HepG2 (cell line): Measurements from ENCODE around the gene AK8. TPM values are rescaled to one million over a fixed set of nuclear protein-coding genes. Genes with fewer than 3 reads are reported as not detected.

Source experiments
- ATAC-seq: fragments of 200-7000 bp; cut with Tn5 transposase; 3 replicates; pipeline ENCODE4 v1.9.1; 2020; ENCODE audit warnings: mild to moderate bottlenecking, moderate library complexity
- BruUV-seq: library from RNA; stranded (reverse); fragments of 400-500 nt; replicated peaks from 2 replicates; lab custom pipeline; 2021; lab: Mats Ljungman, UMichigan
- CTCF ChIA-PET: fragments of 300-600 bp; formaldehyde crosslinking; extraction: SDS; loops from one replicate; lab custom pipeline; 2021; ENCODE audit warnings: low total read pairs, inconsistent platforms, low intra/inter-chr PET ratio; lab: Yijun Ruan, JAX
- POLR2A ChIA-PET: fragments of 350-600 bp; sonication (Branson Sonifier 250); formaldehyde crosslinking; loops from one replicate; lab custom pipeline; 2020; ENCODE audit warnings: antibody characterized with exemption, inconsistent platforms; lab: Yijun Ruan, JAX
- DNase-seq: peaks from one replicate; pipeline ENCODE4 v3.0.0-alpha.2; 2015; ENCODE audit warnings: low spot score
- FAIRE-seq: peaks from 3 replicates; lab custom pipeline; 2011; peaks lifted over from hg19 to GRCh38; lab: Jason Lieb, UNC
- H2AFZ ChIP-seq: one replicate; pipeline ENCODE4 v1.6.1; 2011; ENCODE audit warnings: low read length, inconsistent platforms
- H3K27ac ChIP-seq: fragments of 300-600 bp; 3 replicates; pipeline ENCODE4 v1.8.0; 2011; ENCODE audit warnings: mixed run types, mild to moderate bottlenecking, mixed read lengths, low read length, inconsistent platforms; ENCODE audit not compliant: insufficient read depth; ENCODE audit errors: extremely low read length
- H3K27me3 ChIP-seq, 2 experiments: fragments of 200-600 bp in 1 of 2; 2 replicates in 1 of 2; 3 replicates in 1 of 2; pipeline versions ENCODE4 v1.6.0 to v1.8.0; 2011; ENCODE audit warnings: low read length in 2 of 2, mild to moderate bottlenecking in 2 of 2, moderate library complexity in 2 of 2, inconsistent platforms in 1 of 2; ENCODE audit not compliant: insufficient read depth in 2 of 2, control insufficient read depth in 1 of 2
- H3K36me3 ChIP-seq, 2 experiments: fragments of 200-600 bp in 1 of 2; replicated peaks in 1 of 2; 2 replicates in 1 of 2; 3 replicates in 1 of 2; pipeline versions ENCODE4 v1.5.1 to v1.8.0; 2011; ENCODE audit warnings: low read length in 2 of 2, inconsistent platforms in 1 of 2; ENCODE audit not compliant: insufficient read depth in 2 of 2, control insufficient read depth in 1 of 2
- H3K4me1 ChIP-seq: 2 replicates; pipeline ENCODE4 v1.5.1; 2012; ENCODE audit warnings: low read length, inconsistent platforms; ENCODE audit not compliant: insufficient read depth
- H3K4me2 ChIP-seq: 2 replicates; pipeline ENCODE4 v1.6.0; 2011; ENCODE audit warnings: low read depth, low read length, inconsistent platforms
- H3K4me3 ChIP-seq, 3 experiments: fragments of 200-600 bp in 1 of 3; sonication (generic), shearing (Covaris generic) in 1 of 3; replicated peaks in 1 of 3; 2 replicates each; pipeline ENCODE4 v1.5.1; 2011 to 2016; ENCODE audit warnings: low read length in 3 of 3, inconsistent platforms in 2 of 3, low read depth in 2 of 3, mild to moderate bottlenecking in 2 of 3, control low read depth in 1 of 3, mixed read lengths in 1 of 3; ENCODE audit not compliant: insufficient read depth in 1 of 3
- H3K79me2 ChIP-seq: one replicate; pipeline ENCODE4 v1.6.1; 2011; ENCODE audit warnings: low read length, inconsistent platforms; ENCODE audit not compliant: insufficient read depth
- H3K9ac ChIP-seq: 2 replicates; pipeline ENCODE4 v1.6.0; 2011; ENCODE audit warnings: mild to moderate bottlenecking, low read depth, low read length, inconsistent platforms; ENCODE audit not compliant: insufficient read depth
- H3K9me3 ChIP-seq: 2 replicates; pipeline ENCODE4 v1.5.1; 2012; ENCODE audit warnings: mild to moderate bottlenecking, low read length
- H4K20me1 ChIP-seq: 2 replicates; pipeline ENCODE4 v1.6.0; 2011; ENCODE audit warnings: inconsistent platforms, mild to moderate bottlenecking, low read length, moderate library complexity; ENCODE audit not compliant: insufficient read depth
- ATF7-NPFF ChIP-seq: sonication (generic); formaldehyde crosslinking; IDR thresholded peaks from 2 replicates; pipeline ENCODE4 v1.8.1; 2023; ENCODE audit warnings: mild to moderate bottlenecking, low read depth, missing genetic modification reagents, moderate library complexity
- CCAR2 ChIP-seq: fragments of 200-400 bp; formaldehyde crosslinking; optimal IDR thresholded peaks from 2 replicates; pipeline ENCODE3; 2018; ENCODE audit warnings: low read depth, mild to moderate bottlenecking, low read length, moderate library complexity
- CEBPB ChIP-seq: IDR thresholded peaks from 2 replicates; pipeline ENCODE4 v1.6.1; 2011; ENCODE audit warnings: low read depth, low read length, improper control_type of control experiment, borderline replicate concordance
- HMG20A ChIP-seq: IDR thresholded peaks from 2 replicates; pipeline ENCODE4 v1.6.1; 2016; ENCODE audit warnings: borderline replicate concordance
- ONECUT2 ChIP-seq: sonication (generic); formaldehyde crosslinking; IDR thresholded peaks from 2 replicates; pipeline ENCODE4 v1.4.0; 2020; ENCODE audit warnings: missing genetic modification reagents
- ZNF383 ChIP-seq: sonication (generic); formaldehyde crosslinking; IDR thresholded peaks from 2 replicates; pipeline ENCODE4 v1.4.0; 2020; ENCODE audit warnings: missing genetic modification reagents, mild to moderate bottlenecking, borderline replicate concordance
- WGBS: methylation state at CpG from one replicate; pipeline ENCODE4 v1.1.6; 2017; ENCODE audit warnings: low lambda C conversion rate; 5-methylcytosine and 5-hydroxymethylcytosine counted together
- in situ Hi-C: cut with HindIII; loops from 2 replicates; pipeline ENCODE4 v1.10.0; 2017; ENCODE audit warnings: low pct_unique_long_range_greater_than_20kb; ENCODE audit not compliant: extremely low pct_ligation_motif_present
- intact Hi-C: fragments of 100-400 bp; cut with micrococcal nuclease; formaldehyde crosslinking; loops from one replicate; pipeline ENCODE4 v1.10.0; 2022; ENCODE audit not compliant: unreplicated experiment
- polyA plus RNA-seq, 8 experiments: library from polyadenylated mRNA; depleted of rRNA in 3 of 8; stranded (reverse) in 7 of 8; unstranded in 1 of 8; fragments of >200 nt; fragmentation: Illumina TruSeq in 4 of 8; extraction: Trizol in 4 of 8; gene quantifications; 2 replicates each; pipeline versions ENCODE4 v1.2.1 to v1.2.3, GENCODE V29; 2011 to 2016; ENCODE audit warnings: low read depth in 4 of 8, missing spikeins in 1 of 8, mixed read lengths in 1 of 8; ENCODE audit not compliant: insufficient read depth in 1 of 8
- total RNA-seq, 5 experiments: library from RNA; depleted of rRNA; stranded (reverse); fragments of >200 nt; fragmentation: Illumina TruSeq; extraction: Trizol; gene quantifications; 2 replicates each; pipeline ENCODE4 v1.2.3, GENCODE V29; 2016; ENCODE audit warnings: low read depth in 1 of 5

The AK8 gene
- total and polyA plus RNA-seq, 2 of the 13 experiments (the other 11 are each of a cell fraction or from before 2014, with no cell fraction given): 0.11 TPM; not detected in 1

DNA sequence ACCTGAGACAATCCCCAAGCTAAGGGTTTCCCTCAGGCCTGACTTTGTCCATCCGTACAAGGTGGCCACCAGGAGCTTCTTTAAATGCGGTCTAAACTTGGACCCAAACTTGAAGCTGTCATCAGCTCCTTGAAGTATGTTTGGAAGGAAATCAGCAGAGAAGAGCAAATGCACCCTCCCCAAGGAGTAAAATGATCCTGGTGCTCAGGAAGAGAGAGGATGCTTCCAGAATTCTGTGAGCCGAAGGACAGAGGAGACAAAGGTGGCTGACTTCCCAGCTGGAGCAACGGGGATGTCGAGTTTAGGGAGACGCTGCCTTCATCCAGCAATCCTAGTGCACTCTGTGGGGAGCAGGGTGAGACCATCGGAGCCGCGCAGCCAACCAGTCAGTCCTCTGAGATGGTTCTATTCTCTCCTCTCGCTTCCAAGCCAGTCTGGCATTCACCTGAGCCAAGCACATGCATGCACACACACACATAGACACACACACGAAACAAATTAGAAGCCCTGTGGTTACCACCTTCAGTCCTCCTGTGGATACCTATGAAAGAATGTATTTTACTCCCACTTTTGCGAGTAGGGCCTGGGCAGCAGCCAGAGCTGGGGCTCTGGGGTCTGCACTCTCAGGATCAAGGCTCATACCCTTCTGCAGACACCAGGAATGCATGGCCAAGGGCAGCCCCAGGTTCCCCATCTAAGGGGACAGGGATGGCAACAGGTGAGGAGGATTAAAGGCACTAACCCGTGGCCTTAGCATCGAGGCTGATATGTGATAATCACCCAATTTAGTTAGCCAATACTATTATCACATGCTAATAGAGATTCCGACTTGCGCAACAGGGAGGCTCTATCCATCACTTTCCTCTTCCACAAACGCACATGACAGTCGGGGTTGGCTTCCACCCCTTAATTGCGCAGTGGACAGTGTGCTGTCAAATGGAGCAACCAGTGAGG, 132.1 kb downstream of the AK8 start:
- intact Hi-C loops: no loop called here
- TF ChIP-seq ONECUT2 (no peak), HMG20A (CRISPR knock-in tag) (no peak), ATF7-NPFF (CRISPR knock-in tag) (no peak), ZNF383 (CRISPR knock-in tag) (no peak), CEBPB (peak; percentile 69), CCAR2 (no peak)
- no peak overlapping the region for H3K4me3 ChIP-seq
- DNase-seq (no peak), ATAC-seq (no peak), FAIRE-seq (no peak)
- in situ Hi-C loops: no loop called here
- no peaks in the 10 kb centered on the region for H3K36me3 ChIP-seq
- no peak overlapping the region for H2AFZ ChIP-seq
- ChIA-PET CTCF (no interaction called here), POLR2A (no interaction called here)
- no peaks in the 10 kb centered on the region for H3K79me2 ChIP-seq
- H3K9ac ChIP-seq: no peak overlapping the region
- H3K27ac ChIP-seq: no peak overlapping the region
- no peak overlapping the region for H3K4me2 ChIP-seq
- H3K9me3 ChIP-seq: no peaks in the 10 kb centered on the region
- 44% methylated on average over 7 of the region's 19 CpGs for WGBS
- no peaks in the 10 kb centered on the region for H4K20me1 ChIP-seq
- H3K27me3 ChIP-seq: peaks cover 7 to 36% of the 10 kb centered on the region in 2 experiments; a peak in 3 of 5 replicates
- H3K4me1 ChIP-seq: 0 out of 2 replicates have a peak, but pooled peaks cover 6% of the 10 kb centered on the region
- no TSS peak for BruUV-seq
